Adrenal gland (tissue), 12 donors: ENCODE measurements around the gene TAGLN. TPM values are rescaled to one million over a fixed set of nuclear protein-coding genes. Genes with fewer than 3 reads are reported as not detected.

Source experiments
- DNase-seq, 7 donors: peaks; one replicate each; pipeline ENCODE4 v3.0.0-alpha.2; 2019 to 2020
- H3K27ac ChIP-seq, 5 donors: fragments of 200-600 bp; sonication (generic) in 4 of 5; 1 replicate in 3 of 5; 2 replicates in 2 of 5; pipeline versions ENCODE4 v1.5.1 to v1.8.0; 2016 to 2020; ENCODE audit warnings: mild to moderate bottlenecking in 1 of 5
- H3K27me3 ChIP-seq: fragments of 200-600 bp; 2 replicates; pipeline ENCODE4 v1.8.0; 2021
- H3K36me3 ChIP-seq, 2 donors: fragments of 200-600 bp; replicated peaks in 1 of 2; 1 replicate in 1 of 2; 2 replicates in 1 of 2; pipeline versions ENCODE4 v1.5.1 to v1.8.0; 2018 to 2022
- H3K4me1 ChIP-seq, 2 donors: fragments of 200-600 bp; replicated peaks in 1 of 2; 1 replicate in 1 of 2; 2 replicates in 1 of 2; pipeline versions ENCODE4 v1.5.1 to v1.8.0; 2018 to 2021
- H3K4me3 ChIP-seq, 4 donors: fragments of 200-600 bp; sonication (generic) in 3 of 4; one replicate each; pipeline ENCODE4 v1.5.1; 2016 to 2018
- H3K9me3 ChIP-seq, 3 donors: fragments of 200-600 bp; sonication (generic) in 1 of 3; replicated peaks in 1 of 3; 1 replicate in 2 of 3; 2 replicates in 1 of 3; pipeline versions ENCODE4 v1.5.1 to v1.8.0; 2016 to 2021
- CTCF ChIP-seq, 6 experiments: fragments of 450-650 bp in 4 of 6; fragments of 200-600 bp in 2 of 6; sonication (generic) in 1 of 6; IDR thresholded peaks; 1 replicate in 5 of 6; 2 replicates in 1 of 6; pipeline versions ENCODE4 v1.5.1 to v1.8.0; 2016 to 2021; ENCODE audit warnings: antibody characterized with exemption in 6 of 6, mild to moderate bottlenecking in 2 of 6, moderate library complexity in 1 of 6
- POLR2A ChIP-seq, 2 donors: fragments of 450-650 bp; IDR thresholded peaks; one replicate each; pipeline ENCODE4 v1.6.1; 2017; ENCODE audit warnings: antibody characterized with exemption in 2 of 2, mild to moderate bottlenecking in 2 of 2, moderate library complexity in 1 of 2
- WGBS, 4 donors: extraction: QIAGEN DNeasy Blood & Tissue Kit in 2 of 4; methylation state at CpG; one replicate each; pipeline versions ENCODE4 v1.1.5 to v1.1.7; 2013 to 2017; 5-methylcytosine and 5-hydroxymethylcytosine counted together
- intact Hi-C, 2 donors: fragments of 100-400 bp; cut with DNase I; formaldehyde crosslinking; loops; one replicate each; pipeline versions ENCODE4 v1.14.1 to v1.15.0; 2022 to 2023
- polyA plus RNA-seq, 3 donors: library from polyadenylated mRNA; stranded (reverse); fragments of 200-250 nt in 2 of 3; fragments of 350-450 nt in 1 of 3; fragmentation: Illumina TruSeq in 1 of 3; extraction: RNeasy Lipid Tissue Mini Kit (QIAGEN cat#74804) in 1 of 3; gene quantifications; one replicate each; pipeline ENCODE4 v1.2.3, GENCODE V29; 2013 to 2014
- total RNA-seq, 9 donors: library from RNA; depleted of rRNA in 4 of 9; stranded (reverse); fragments of >200 nt in 4 of 9; fragments of 120-200 nt in 1 of 9; fragmentation: NEBNext Ultra II Directional in 1 of 9; extraction: Animal tissue kit (Norgen Biotek cat#: 25700) in 1 of 9; gene quantifications; one replicate each; pipeline versions ENCODE4 v1.1.0 to v1.2.4, GENCODE V29; 2013 to 2023
- donor health status: healthy with polysubstance abuse.
- donor health status: Bipolar disorder and iron deficiency.
- donor health status: DM: yes; HTN: yes; CAD: no.
- donor health status: DM: no; HTN: no; CAD: no.
- donor health status: DM: no; HTN: no; CAD: no.
- donor health status: DM: yes; HTN: yes; CAD: no.

The TAGLN gene
- total and polyA plus RNA-seq, 12 donors, result 37.1 to 1,290 (median 739) TPM

- no peaks in the 10 kb centered on the region for H3K27me3 ChIP-seq
- H3K9me3 ChIP-seq, result no peaks in the 10 kb centered on the region
- WGBS, 4 donors, result 87 to 94% (median 89%) methylated on average over 4 of the region's 4 CpGs
- no peak overlapping the region for H3K27ac ChIP-seq
- no peaks in the 10 kb centered on the region for H3K4me1 ChIP-seq
- intact Hi-C loops, result loop anchor here in 1 of 2 donors (10.0 kb wide), 1 partner anchor 65 kb away; the partner anchor contains the start of gene BACE1
- H3K36me3 ChIP-seq, result peaks cover 0 to 52% of the 10 kb centered on the region in 2 donors
- DNase-seq, result no peak
- no peak overlapping the region for H3K4me3 ChIP-seq
- no peak for TF ChIP-seq POLR2A (IDR thresholded peaks at IDR 0.05)
These were observed 50.4 kb downstream of the TAGLN start for GRCh38 chr11:117249571-117249970.

- intact Hi-C loops, result no loop called here
- no peak for DNase-seq
- H3K27ac ChIP-seq, result no peak overlapping the region
- TF ChIP-seq POLR2A (IDR thresholded peaks at IDR 0.05), result no peak
- TF ChIP-seq CTCF (IDR thresholded peaks at IDR 0.05), result no peak
- no peaks in the 10 kb centered on the region for H3K4me1 ChIP-seq
- H3K36me3 ChIP-seq, result peaks cover 0 to 33% of the 10 kb centered on the region in 2 donors
- H3K9me3 ChIP-seq, result no peaks in the 10 kb centered on the region
- no peaks in the 10 kb centered on the region for H3K27me3 ChIP-seq
- no peak overlapping the region for H3K4me3 ChIP-seq
- 90 to 97% (median 96%) methylated on average over 7 to 10 of the region's 10 CpGs for WGBS, 4 donors
These were observed 52.3 kb downstream of the TAGLN start for GRCh38 chr11:117251506-117251905.

- intact Hi-C loops, result no loop called here
- no peak for DNase-seq
- Histone ChIP-seq H3K4me3 (no peak overlapping the region), H3K36me3 (peaks cover 0 to 2% of the 10 kb centered on the region in 2 donors), H3K4me1 (no peaks in the 10 kb centered on the region), H3K27ac (no peak overlapping the region), H3K27me3 (no peaks in the 10 kb centered on the region), H3K9me3 (no peaks in the 10 kb centered on the region)
- 87 to 94% (median 92%) methylated on average over 3 of the region's 3 CpGs for WGBS, 4 donors
- no peak for TF ChIP-seq POLR2A (IDR thresholded peaks at IDR 0.05)
- TF ChIP-seq CTCF (IDR thresholded peaks at IDR 0.05), result no peak
These were observed 56.8 kb downstream of the TAGLN start for GRCh38 chr11:117255966-117256365.

- intact Hi-C loops, result no loop called here
- Histone ChIP-seq H3K4me1 (no peaks in the 10 kb centered on the region), H3K27ac (no peak overlapping the region), H3K36me3 (peaks cover 0 to 8% of the 10 kb centered on the region in 2 donors), H3K27me3 (no peaks in the 10 kb centered on the region), H3K4me3 (no peak overlapping the region), H3K9me3 (no peaks in the 10 kb centered on the region)
- no peak for DNase-seq
- 40 to 77% (median 61%) methylated on average over 2 of the region's 2 CpGs for WGBS, 4 donors
- no peak for TF ChIP-seq CTCF (IDR thresholded peaks at IDR 0.05)
- TF ChIP-seq POLR2A (IDR thresholded peaks at IDR 0.05), result no peak
These were observed 57.4 kb downstream of the TAGLN start for GRCh38 chr11:117256573-117256972.

Other genes starting within 250 kb of the TAGLN start
- gene SIK3, start 100.9 kb upstream of the TAGLN start, total RNA-seq, result 100 to 1,000 TPM in 1 of 9 donors, 10 to 100 TPM in 8; 14.6 to 176 (median 31.2) TPM
- 10 to 100 TPM; 11.7 to 21.6 (median 11.9) TPM for gene SIK3, start 100.9 kb upstream of the TAGLN start, polyA plus RNA-seq
- gene PAFAH1B2, start 55.1 kb upstream of the TAGLN start, total RNA-seq, result 100 to 1,000 TPM in 5 of 9 donors, 10 to 100 TPM in 4; 81.0 to 144 (median 104) TPM
- 10 to 100 TPM; 19.6 to 85.8 (median 29.5) TPM for gene PAFAH1B2, start 55.1 kb upstream of the TAGLN start, polyA plus RNA-seq
- gene SIDT2, start 20.6 kb upstream of the TAGLN start, total RNA-seq, result 10 to 100 TPM; 23.4 to 87.1 (median 42.9) TPM
- 10 to 100 TPM; 27.7 to 75.1 (median 48.8) TPM for gene SIDT2, start 20.6 kb upstream of the TAGLN start, polyA plus RNA-seq
- 10 to 100 TPM; 22.6 to 54.4 (median 41.4) TPM for gene PCSK7, start 32.7 kb downstream of the TAGLN start, total RNA-seq
- 10 to 100 TPM; 23.4 to 53.0 (median 45.4) TPM for gene PCSK7, start 32.7 kb downstream of the TAGLN start, polyA plus RNA-seq
- gene RNF214, start 33.3 kb downstream of the TAGLN start, total RNA-seq, result 10 to 100 TPM; 11.3 to 33.8 (median 21.3) TPM
- gene RNF214, start 33.3 kb downstream of the TAGLN start, polyA plus RNA-seq, result 10 to 100 TPM; 12.7 to 21.6 (median 19.7) TPM
- 10 to 100 TPM in 3 of 9 donors, 1 to 10 TPM in 6; 4.0 to 11.2 (median 6.6) TPM for gene BACE1-AS, start 92.0 kb downstream of the TAGLN start, total RNA-seq
- gene BACE1-AS, start 92.0 kb downstream of the TAGLN start, polyA plus RNA-seq, result 10 to 100 TPM in 2 of 3 donors, 1 to 10 TPM in 1; 7.3 to 35.1 (median 19.8) TPM
- gene BACE1, start 116.9 kb downstream of the TAGLN start, total RNA-seq, result 10 to 100 TPM; 18.6 to 69.1 (median 43.1) TPM
- gene BACE1, start 116.9 kb downstream of the TAGLN start, polyA plus RNA-seq, result 10 to 100 TPM in 2 of 3 donors, 1 to 10 TPM in 1; 9.5 to 46.9 (median 11.8) TPM
- gene CEP164, start 128.5 kb downstream of the TAGLN start, total RNA-seq, result 10 to 100 TPM; 10.6 to 59.6 (median 21.3) TPM
- 10 to 100 TPM; 14.5 to 82.9 (median 29.0) TPM for gene CEP164, start 128.5 kb downstream of the TAGLN start, polyA plus RNA-seq